Neutrophil (primary cell): ENCODE data around the gene ZNF423.

Experiments
- H3K27ac ChIP-seq: fragments of 200-600 bp; sonication (generic); 2 replicates; pipeline ENCODE4 v1.5.1; 2016; ENCODE audit warnings: mild to moderate bottlenecking, moderate library complexity
- H3K27me3 ChIP-seq: fragments of 200-600 bp; sonication (generic); 2 replicates; pipeline ENCODE4 v1.6.0; 2016; ENCODE audit warnings: mild to moderate bottlenecking
- H3K36me3 ChIP-seq: fragments of 200-600 bp; sonication (generic); 2 replicates; pipeline ENCODE4 v1.5.1; 2017
- H3K4me1 ChIP-seq, 2 experiments: fragments of 200-600 bp in 1 of 2; sonication (generic) in 1 of 2; 1 replicate in 1 of 2; 2 replicates in 1 of 2; pipeline versions ENCODE4 v1.5.1 to v1.6.1; 2013 to 2016; ENCODE audit warnings: low read depth in 1 of 2, low read length in 1 of 2, mild to moderate bottlenecking in 1 of 2, moderate library complexity in 1 of 2; ENCODE audit not compliant: control insufficient read depth in 1 of 2, insufficient read depth in 1 of 2
- H3K4me3 ChIP-seq, 2 experiments: fragments of 200-600 bp in 1 of 2; sonication (generic) in 1 of 2; 1 replicate in 1 of 2; 2 replicates in 1 of 2; pipeline ENCODE4 v1.5.1; 2013 to 2016; ENCODE audit warnings: low read depth in 1 of 2, low read length in 1 of 2, mild to moderate bottlenecking in 1 of 2, moderate library complexity in 1 of 2
- H3K9me3 ChIP-seq: fragments of 200-600 bp; sonication (generic); 2 replicates; pipeline ENCODE4 v1.5.1; 2016
- TF ChIP-seq, protein P1 (sequence below): fragments of 200-600 bp; sonication (generic); IDR thresholded peaks from 2 replicates; pipeline ENCODE4 v1.5.1; 2016; ENCODE audit warnings: antibody characterized with exemption

The ZNF423 gene

DNA sequence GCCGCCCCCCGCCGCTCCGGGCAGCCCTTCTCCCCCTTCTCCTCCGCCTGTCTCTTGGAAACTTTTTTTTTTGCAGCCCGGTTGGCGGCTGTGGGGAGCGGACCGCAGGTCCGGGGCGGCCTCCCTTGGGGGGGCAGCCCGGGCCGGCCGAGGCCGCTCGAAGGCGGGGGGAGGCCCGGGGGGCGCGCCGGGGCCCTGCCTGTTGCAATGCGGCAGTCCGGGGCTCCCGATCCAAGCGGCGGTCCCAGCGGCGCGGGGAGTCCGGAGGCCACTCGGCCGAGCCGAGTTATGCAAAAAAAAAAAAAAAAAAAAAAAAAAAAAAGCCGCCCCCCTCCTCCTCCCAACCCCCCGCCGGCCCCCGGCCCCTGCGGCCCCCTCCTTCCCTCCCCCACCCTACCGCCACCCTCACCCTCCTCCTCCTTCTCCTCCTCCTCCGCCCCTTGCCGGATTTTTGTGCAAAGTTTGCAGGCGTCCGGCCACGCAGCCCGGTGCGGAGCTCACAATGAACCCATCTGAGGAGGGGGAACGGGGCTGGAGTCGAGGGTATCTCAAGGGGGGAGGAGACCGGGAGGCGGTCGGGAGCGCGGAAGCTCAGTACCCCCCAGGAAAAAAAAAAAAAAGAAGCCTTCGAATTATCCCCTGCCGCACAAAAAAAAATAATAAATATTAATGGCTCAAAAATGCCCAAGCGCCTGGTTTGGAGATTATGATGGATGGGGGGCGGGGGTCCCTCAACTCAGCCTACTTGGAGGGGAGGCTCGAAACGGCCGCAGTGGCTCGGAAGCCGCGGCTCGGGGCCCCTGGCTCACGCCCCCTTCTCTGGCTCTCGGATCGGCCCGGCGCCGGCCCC, at the start of gene ZNF423:
Gene ZNF423, minus strand, starts transcription at position 291 of the 850 bp plus-strand sequence. CDS start 338 bp downstream, outside the sequence.
- Histone ChIP-seq H3K4me3 (peak within 1 kb of the TSS; percentile 39 to 69), H3K9me3 (no peaks in the 10 kb centered on the region), H3K27me3 (peaks cover 100% of the 10 kb centered on the region), H3K27ac (no peak within 1 kb of the TSS), H3K4me1 (peaks cover 11 to 42% of the 10 kb centered on the region in 2 experiments), H3K36me3 (no peaks in the 10 kb centered on the region)
- TF ChIP-seq, protein P1, sequence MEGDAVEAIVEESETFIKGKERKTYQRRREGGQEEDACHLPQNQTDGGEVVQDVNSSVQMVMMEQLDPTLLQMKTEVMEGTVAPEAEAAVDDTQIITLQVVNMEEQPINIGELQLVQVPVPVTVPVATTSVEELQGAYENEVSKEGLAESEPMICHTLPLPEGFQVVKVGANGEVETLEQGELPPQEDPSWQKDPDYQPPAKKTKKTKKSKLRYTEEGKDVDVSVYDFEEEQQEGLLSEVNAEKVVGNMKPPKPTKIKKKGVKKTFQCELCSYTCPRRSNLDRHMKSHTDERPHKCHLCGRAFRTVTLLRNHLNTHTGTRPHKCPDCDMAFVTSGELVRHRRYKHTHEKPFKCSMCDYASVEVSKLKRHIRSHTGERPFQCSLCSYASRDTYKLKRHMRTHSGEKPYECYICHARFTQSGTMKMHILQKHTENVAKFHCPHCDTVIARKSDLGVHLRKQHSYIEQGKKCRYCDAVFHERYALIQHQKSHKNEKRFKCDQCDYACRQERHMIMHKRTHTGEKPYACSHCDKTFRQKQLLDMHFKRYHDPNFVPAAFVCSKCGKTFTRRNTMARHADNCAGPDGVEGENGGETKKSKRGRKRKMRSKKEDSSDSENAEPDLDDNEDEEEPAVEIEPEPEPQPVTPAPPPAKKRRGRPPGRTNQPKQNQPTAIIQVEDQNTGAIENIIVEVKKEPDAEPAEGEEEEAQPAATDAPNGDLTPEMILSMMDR, result no peak

DNA sequence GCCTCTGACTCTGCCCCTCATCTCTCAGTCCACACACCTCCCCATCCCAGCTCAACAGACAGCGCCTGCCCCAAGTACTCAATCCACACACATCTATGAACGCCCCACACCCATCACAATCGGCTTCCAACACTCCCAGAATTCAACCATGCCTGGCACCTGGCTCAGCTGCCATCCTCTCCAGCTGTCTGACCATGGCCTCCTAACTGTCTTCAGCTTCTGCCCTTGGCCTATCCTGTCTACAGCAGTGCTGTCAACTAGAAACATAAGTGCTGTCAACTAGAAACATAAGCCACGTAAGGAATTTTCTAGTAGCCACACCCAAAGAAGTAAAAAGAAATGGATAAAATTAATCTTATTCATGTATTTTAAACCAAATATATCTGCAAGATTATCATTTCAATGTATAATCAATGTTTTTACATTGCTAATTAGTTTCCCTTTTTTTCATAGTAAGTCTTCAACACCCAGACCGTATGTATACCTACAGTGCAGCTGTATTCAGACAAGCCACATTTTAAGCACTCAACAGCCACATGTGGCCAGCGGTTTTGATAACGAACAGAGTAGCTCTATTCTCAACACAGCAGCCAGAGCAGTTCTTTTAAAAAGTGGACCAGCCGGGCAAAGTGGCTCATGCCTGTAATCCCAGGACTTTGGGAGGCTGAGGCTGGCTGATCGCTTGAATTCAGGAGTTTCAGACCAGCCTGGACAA, 48.6 kb upstream of the ZNF423 start:
- no peaks in the 10 kb centered on the region for H3K9me3 ChIP-seq
- H3K4me3 ChIP-seq, result no peak overlapping the region
- TF ChIP-seq, protein P1, result no peak
- H3K4me1 ChIP-seq, result no peaks in the 10 kb centered on the region
- no peaks in the 10 kb centered on the region for H3K36me3 ChIP-seq
- H3K27me3 ChIP-seq, result no peaks in the 10 kb centered on the region
- no peak overlapping the region for H3K27ac ChIP-seq

DNA sequence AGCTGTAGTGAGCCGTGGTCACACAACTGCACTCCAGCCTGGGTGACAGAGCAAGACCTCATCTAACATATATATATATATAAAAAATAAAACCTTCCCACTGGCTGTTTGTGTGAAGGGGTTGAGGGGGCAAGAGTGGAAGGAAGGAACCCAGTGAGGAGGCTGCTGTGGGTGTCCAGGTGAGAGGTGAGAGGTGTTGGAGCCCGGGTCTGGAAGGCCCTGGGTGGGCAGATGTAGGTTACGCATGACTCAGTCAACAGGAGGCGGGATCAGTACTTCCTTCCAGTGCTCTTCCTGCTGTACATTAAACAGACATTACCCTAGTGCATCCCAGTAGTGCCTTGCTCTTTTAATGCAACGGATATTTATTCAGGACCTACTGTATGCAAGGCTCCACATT, 47.0 kb upstream of the ZNF423 start:
- H3K9me3 ChIP-seq, result no peaks in the 10 kb centered on the region
- no peak overlapping the region for H3K27ac ChIP-seq
- no peak overlapping the region for H3K4me3 ChIP-seq
- TF ChIP-seq, protein P1, result no peak
- no peaks in the 10 kb centered on the region for H3K36me3 ChIP-seq
- no peaks in the 10 kb centered on the region for H3K4me1 ChIP-seq
- H3K27me3 ChIP-seq, result no peaks in the 10 kb centered on the region

DNA sequence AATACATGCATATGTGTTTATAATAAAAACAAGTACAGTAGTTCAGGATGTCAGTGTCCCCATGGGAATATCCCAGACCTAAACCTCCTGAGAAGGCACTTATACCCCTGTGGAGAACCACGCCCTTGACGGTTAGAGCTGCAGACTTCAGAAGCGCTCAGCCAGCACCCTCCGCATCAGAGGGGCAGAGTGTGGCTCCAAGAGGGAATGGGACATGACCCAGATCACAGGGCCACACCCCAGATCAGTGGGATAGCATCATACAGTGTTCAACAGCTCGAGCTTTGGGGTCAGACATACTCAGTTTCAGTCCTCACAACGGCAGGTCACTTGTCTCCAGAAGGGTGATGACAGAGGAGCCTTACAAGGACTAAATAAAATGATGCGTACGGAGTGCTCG, 45.8 kb upstream of the ZNF423 start:
- Histone ChIP-seq H3K36me3 (no peaks in the 10 kb centered on the region), H3K4me3 (no peak overlapping the region), H3K27ac (no peak overlapping the region), H3K9me3 (no peaks in the 10 kb centered on the region), H3K27me3 (peaks cover 4% of the 10 kb centered on the region), H3K4me1 (no peaks in the 10 kb centered on the region)
- TF ChIP-seq, protein P1, result no peak

DNA sequence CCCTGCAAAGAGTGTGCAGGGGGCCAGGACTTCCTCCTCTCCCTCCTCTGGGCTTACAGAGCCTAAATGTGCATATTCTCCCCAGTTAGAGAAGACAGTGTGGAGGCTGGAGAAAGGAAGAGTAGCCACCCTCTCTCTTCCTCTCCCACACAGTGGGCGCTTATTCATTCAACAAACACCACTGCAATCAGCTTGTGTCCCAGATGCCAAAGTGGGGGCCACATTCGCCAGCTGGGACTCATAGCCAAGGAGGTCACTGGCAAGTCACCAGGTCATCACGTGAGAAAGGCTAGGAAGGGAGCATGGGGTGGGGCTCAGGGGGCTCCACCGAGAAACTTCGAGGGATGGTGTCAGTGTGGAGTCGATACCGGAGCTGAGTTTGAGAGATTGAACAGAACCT, 45.0 kb upstream of the ZNF423 start:
- Histone ChIP-seq H3K4me1 (no peaks in the 10 kb centered on the region), H3K27me3 (peaks cover 4% of the 10 kb centered on the region)

More for the DNA sequence above, 45.0 kb upstream of the ZNF423 start:
- Histone ChIP-seq H3K9me3 (no peaks in the 10 kb centered on the region), H3K4me3 (no peak overlapping the region), H3K27ac (no peak overlapping the region), H3K36me3 (no peaks in the 10 kb centered on the region)
- TF ChIP-seq, protein P1, result no peak
